Spinal cord (tissue), 10 donors: ENCODE data around the gene TNIP2. TPM values are rescaled to one million over a fixed set of nuclear protein-coding genes. Genes with fewer than 3 reads are reported as not detected.
"Not testable (repeated sequence)": the region's sequence is repeated elsewhere in the genome, so short reads cannot be mapped to it uniquely, and the experiment has no call there.

Source experiments
- DNase-seq, 6 donors: peaks; one replicate each; pipeline versions ENCODE4 v3.0.0 to v3.0.0-alpha.2; 2013 to 2015; ENCODE audit warnings: low spot score in 6 of 6, low read depth in 4 of 6
- H3K27ac ChIP-seq: one replicate; pipeline ENCODE4 v1.5.1; 2013; ENCODE audit warnings: low read depth, low read length, control low read depth
- H3K27me3 ChIP-seq: one replicate; pipeline ENCODE4 v1.6.1; 2013; ENCODE audit warnings: low read length; ENCODE audit not compliant: control insufficient read depth, insufficient read depth
- H3K36me3 ChIP-seq: one replicate; pipeline ENCODE4 v1.6.1; 2013; ENCODE audit warnings: low read length; ENCODE audit not compliant: control insufficient read depth, insufficient read depth
- H3K4me1 ChIP-seq: one replicate; pipeline ENCODE4 v1.6.1; 2013; ENCODE audit warnings: low read length; ENCODE audit not compliant: control insufficient read depth, insufficient read depth
- H3K4me3 ChIP-seq: one replicate; pipeline ENCODE4 v1.5.1; 2013; ENCODE audit warnings: low read depth, low read length, control low read depth
- H3K9me3 ChIP-seq: one replicate; pipeline ENCODE4 v1.6.1; 2013; ENCODE audit warnings: low read length; ENCODE audit not compliant: control insufficient read depth, insufficient read depth
- WGBS: methylation state at CpG from one replicate; pipeline ENCODE4 v1.1.5; 2013; ENCODE audit warnings: missing lambda C conversion rate; ENCODE audit not compliant: insufficient coverage; 5-methylcytosine and 5-hydroxymethylcytosine counted together
- polyA plus RNA-seq, 2 donors: library from polyadenylated mRNA; unstranded; fragments of 120-200 nt; gene quantifications; one replicate each; pipeline ENCODE4 v1.2.1, GENCODE V29; 2013; ENCODE audit not compliant: insufficient read length in 2 of 2
- total RNA-seq, 2 donors: library from RNA; depleted of rRNA in 1 of 2; stranded (reverse); fragments of 120-200 nt in 1 of 2; fragments of >200 nt in 1 of 2; gene quantifications; one replicate each; pipeline versions ENCODE4 v1.2.3 to v1.2.4, GENCODE V29; 2013 to 2014
- donor health status: healthy.

Gene TNIP2
- total and polyA plus RNA-seq, 4 donors = 6.6 to 18.6 (median 17.2) TPM

DNA sequence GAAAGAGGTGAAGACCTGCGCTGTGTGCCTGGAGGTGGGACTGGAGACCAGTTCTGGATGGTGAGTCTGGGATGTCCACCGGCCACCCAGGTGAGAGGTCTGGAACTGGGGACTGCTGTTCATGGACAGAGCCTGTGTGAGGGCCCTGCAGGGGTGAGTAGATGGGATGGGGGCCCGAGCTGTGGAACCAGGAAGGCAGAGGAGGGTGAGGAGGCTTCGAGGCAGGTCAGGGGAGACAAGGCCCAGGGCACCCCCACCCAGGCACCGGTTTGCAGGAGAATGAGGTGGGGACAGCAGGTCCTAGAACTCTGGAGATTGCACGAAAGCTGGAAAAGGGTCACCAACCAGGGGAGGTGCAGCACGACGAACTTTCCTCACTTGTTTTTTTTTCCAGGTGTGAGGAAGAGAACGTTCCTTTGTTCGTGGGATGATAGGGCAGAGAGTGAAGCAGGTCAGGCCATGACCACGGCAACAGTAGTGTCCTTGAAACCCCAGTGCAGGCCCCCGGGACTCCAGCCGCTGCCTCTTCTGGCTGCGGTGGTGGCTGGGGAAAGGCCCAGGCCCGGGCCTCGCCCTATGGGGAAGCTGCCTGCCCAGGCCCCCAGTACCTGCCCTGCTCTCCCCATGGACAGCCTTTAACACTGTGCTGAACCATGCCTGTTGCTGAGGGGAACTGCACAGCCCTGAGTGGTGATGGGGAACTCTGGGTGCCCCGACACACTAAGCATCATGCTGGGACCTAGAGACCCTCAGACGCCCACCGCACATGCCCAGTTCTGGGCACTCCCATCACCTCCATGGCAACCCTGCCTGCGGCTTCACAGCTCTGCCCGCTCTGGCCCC is 22.9 kb downstream of the TNIP2 start:
- no peaks in the 10 kb centered on the region for H3K4me1 ChIP-seq
- H3K36me3 ChIP-seq = peaks cover 45% of the 10 kb centered on the region
- H3K27me3 ChIP-seq = no peaks in the 10 kb centered on the region
- H3K9me3 ChIP-seq = peaks cover 5% of the 10 kb centered on the region
- no peak overlapping the region for H3K27ac ChIP-seq
- H3K4me3 ChIP-seq = no peak overlapping the region
- no peak for DNase-seq
- 93% methylated on average over 20 of the region's 21 CpGs for WGBS

DNA sequence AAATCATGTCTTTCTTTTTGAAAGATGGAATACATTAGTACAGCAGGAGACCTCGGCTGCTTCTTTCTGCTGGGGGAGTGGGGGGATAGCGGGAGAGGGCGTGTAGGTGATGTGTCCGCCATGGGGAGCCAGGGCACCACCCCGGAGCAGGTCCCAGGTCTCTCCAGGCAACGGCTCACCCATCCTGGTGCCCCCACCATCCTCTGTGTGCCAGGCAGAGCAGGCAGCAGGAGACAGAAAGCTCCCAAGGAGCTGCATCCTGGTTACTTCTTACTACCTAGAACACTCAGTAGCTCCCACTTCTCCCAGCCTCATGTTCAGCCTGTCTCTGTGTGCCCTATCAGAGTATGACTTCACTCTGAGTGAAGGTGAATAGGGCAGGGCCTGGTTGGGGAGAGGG is 23.6 kb downstream of the TNIP2 start:
- DNase-seq = no peak
- WGBS = 96% methylated on average over 6 of the region's 6 CpGs
- no peaks in the 10 kb centered on the region for H3K4me1 ChIP-seq
- H3K27me3 ChIP-seq = no peaks in the 10 kb centered on the region
- peaks cover 45% of the 10 kb centered on the region for H3K36me3 ChIP-seq
- H3K4me3 ChIP-seq = no peak overlapping the region
- peaks cover 5% of the 10 kb centered on the region for H3K9me3 ChIP-seq
- H3K27ac ChIP-seq = no peak overlapping the region

- Histone ChIP-seq H3K4me1 (no peaks in the 10 kb centered on the region), H3K36me3 (peaks cover 46% of the 10 kb centered on the region), H3K9me3 (peaks cover 5% of the 10 kb centered on the region), H3K27ac (no peak overlapping the region), H3K27me3 (no peaks in the 10 kb centered on the region), H3K4me3 (no peak overlapping the region)
- WGBS = 96% methylated on average over 28 of the region's 28 CpGs
- DNase-seq = no peak
Observed at GRCh38 chr4:2731907-2732317, 24.2 kb downstream of the TNIP2 start.

DNA sequence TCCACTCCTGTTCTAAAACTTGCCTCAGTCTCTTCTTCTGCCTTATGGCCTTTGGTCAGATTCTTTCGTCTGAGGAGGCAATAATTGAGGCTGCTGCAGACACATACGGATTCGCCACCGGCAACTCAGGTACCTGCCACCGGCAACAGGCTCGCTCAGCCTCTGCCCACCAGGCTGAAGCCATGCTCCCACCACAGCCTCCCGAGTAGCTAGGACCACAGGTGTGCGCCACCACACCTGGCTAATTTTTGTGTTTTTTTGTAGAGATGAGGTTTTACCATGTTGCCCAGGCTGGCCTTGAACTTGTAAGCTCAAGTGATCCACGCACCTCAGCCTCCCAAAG is 26.6 kb downstream of the TNIP2 start:
- peaks cover 55% of the 10 kb centered on the region for H3K36me3 ChIP-seq
- no peak overlapping the region for H3K27ac ChIP-seq
- DNase-seq = no peak
- WGBS = 98% methylated on average over 7 of the region's 9 CpGs
- H3K4me1 ChIP-seq = no peaks in the 10 kb centered on the region
- H3K27me3 ChIP-seq = no peaks in the 10 kb centered on the region
- H3K9me3 ChIP-seq = no peaks in the 10 kb centered on the region
- no peak overlapping the region for H3K4me3 ChIP-seq

- Histone ChIP-seq H3K9me3 (no peaks in the 10 kb centered on the region), H3K27me3 (no peaks in the 10 kb centered on the region), H3K4me3 (no peak overlapping the region), H3K36me3 (peaks cover 55% of the 10 kb centered on the region), H3K4me1 (no peaks in the 10 kb centered on the region), H3K27ac (no peak overlapping the region)
- 93% methylated on average over 7 of the region's 12 CpGs for WGBS
- DNase-seq = no peak
Observed at GRCh38 chr4:2728806-2729532, 27.2 kb downstream of the TNIP2 start.

- 94% methylated on average over 2 of the region's 3 CpGs for WGBS
- no peak for DNase-seq
- Histone ChIP-seq H3K27ac (no peak overlapping the region), H3K9me3 (no peaks in the 10 kb centered on the region), H3K4me1 (no peaks in the 10 kb centered on the region), H3K27me3 (no peaks in the 10 kb centered on the region), H3K36me3 (peaks cover 51% of the 10 kb centered on the region), H3K4me3 (no peak overlapping the region)
Observed at GRCh38 chr4:2728221-2728620, 27.9 kb downstream of the TNIP2 start.

GRCh38 chr4:2726881-2727280 is 29.3 kb downstream of the TNIP2 start:
- H3K27ac ChIP-seq, H3K27me3 ChIP-seq, H3K4me1 ChIP-seq, H3K9me3 ChIP-seq, H3K4me3 ChIP-seq, DNase-seq: not testable (repeated sequence)
- peaks cover 45% of the 10 kb centered on the region for H3K36me3 ChIP-seq
- WGBS = 99% methylated on average over 16 of the region's 17 CpGs

DNA sequence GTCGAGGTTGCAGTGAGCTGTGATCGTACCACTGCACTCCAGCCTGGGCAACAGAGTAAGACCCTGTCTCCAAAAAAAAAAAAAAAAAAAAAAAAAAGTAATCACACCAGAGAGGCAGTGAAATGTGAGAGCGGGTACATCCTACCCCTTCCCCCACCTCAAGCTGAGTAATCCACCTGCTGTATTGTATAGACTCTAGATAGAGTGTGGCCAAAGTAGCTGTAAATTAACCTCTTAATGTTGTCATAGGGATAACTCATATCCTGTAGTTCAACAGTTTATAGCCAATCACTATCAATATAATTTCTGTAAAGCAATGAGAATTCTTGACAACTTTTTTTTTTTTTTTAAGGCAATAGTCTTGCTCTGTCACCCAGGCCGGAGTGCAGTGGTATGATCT is 30.8 kb downstream of the TNIP2 start:
- Histone ChIP-seq H3K27ac (no peak overlapping the region), H3K36me3 (peaks cover 44% of the 10 kb centered on the region), H3K4me3 (no peak overlapping the region), H3K27me3 (no peaks in the 10 kb centered on the region), H3K9me3 (no peaks in the 10 kb centered on the region), H3K4me1 (no peaks in the 10 kb centered on the region)
- no CpG with 5 or more reads among the region's 4 CpGs for WGBS
- DNase-seq = no peak

DNA sequence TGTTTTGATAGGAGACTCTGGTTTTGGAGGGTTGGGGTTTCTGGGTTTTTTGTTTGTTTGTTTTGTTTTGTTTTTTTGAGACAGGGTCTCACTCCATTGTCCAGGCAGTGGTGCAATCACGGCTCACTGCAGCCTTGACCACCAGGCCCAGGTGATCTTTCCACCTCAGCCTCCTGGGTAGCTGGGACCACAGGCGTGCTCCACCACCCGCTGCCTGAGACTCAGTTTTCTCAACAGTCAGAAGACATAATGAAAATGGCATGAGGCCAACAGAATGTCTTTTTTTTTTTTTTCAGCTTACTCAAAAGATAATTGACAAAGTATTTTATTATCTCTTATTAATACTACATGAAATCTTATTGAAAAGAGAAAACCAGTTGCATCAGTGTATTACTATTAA is 32.4 kb downstream of the TNIP2 start:
- DNase-seq = no peak
- Histone ChIP-seq H3K27ac (no peak overlapping the region), H3K27me3 (no peaks in the 10 kb centered on the region), H3K4me1 (no peaks in the 10 kb centered on the region), H3K4me3 (no peak overlapping the region), H3K9me3 (no peaks in the 10 kb centered on the region), H3K36me3 (peaks cover 45% of the 10 kb centered on the region)
- 83% methylated on average over 1 of the region's 3 CpGs for WGBS

- 94% methylated on average over 9 of the region's 9 CpGs for WGBS
- Histone ChIP-seq H3K9me3 (no peaks in the 10 kb centered on the region), H3K4me3 (no peak overlapping the region), H3K27me3 (no peaks in the 10 kb centered on the region), H3K4me1 (no peaks in the 10 kb centered on the region), H3K27ac (no peak overlapping the region), H3K36me3 (peaks cover 53% of the 10 kb centered on the region)
- DNase-seq = no peak
Observed at GRCh38 chr4:2722033-2722432, 34.1 kb downstream of the TNIP2 start.
